Central memory CD8-positive, alpha-beta T cell (primary cell): ENCODE results near the gene CCDC86.

Source experiments
- ATAC-seq: fragments of 150-1000 bp; cut with Tn5 transposase; replicated peaks from 2 replicates; pipeline ENCODE4 v1.10.0; 2022; ENCODE audit warnings: mild to moderate bottlenecking, moderate FRiP score, moderate number of reproducible peaks; ENCODE audit not compliant: poor library complexity, severe bottlenecking; ENCODE audit errors: extremely low read depth
- DNase-seq, 2 donors: peaks; one replicate each; pipeline ENCODE4 v3.0.0; 2021; ENCODE audit warnings: low spot score in 2 of 2
- H3K27ac Mint-ChIP-seq: one replicate; pipeline ENCODE4 v1.8.0; 2022; ENCODE audit warnings: low read depth, mild to moderate bottlenecking, moderate library complexity, mixed read lengths
- H3K27me3 Mint-ChIP-seq: one replicate; pipeline ENCODE4 v1.8.0; 2022; ENCODE audit warnings: mixed read lengths
- H3K36me3 Mint-ChIP-seq: one replicate; pipeline ENCODE4 v1.8.0; 2022; ENCODE audit warnings: mild to moderate bottlenecking, moderate library complexity, mixed read lengths; ENCODE audit not compliant: insufficient read depth
- H3K4me1 Mint-ChIP-seq: one replicate; pipeline ENCODE4 v1.8.0; 2022; ENCODE audit warnings: mixed read lengths
- H3K4me3 Mint-ChIP-seq: one replicate; pipeline ENCODE4 v1.8.0; 2022; ENCODE audit warnings: mild to moderate bottlenecking, moderate library complexity, mixed read lengths
- H3K9me3 Mint-ChIP-seq: one replicate; pipeline ENCODE4 v1.8.0; 2022; ENCODE audit warnings: mixed read lengths

Gene CCDC86

GRCh38 chr11:60879971-60880588 is 38.2 kb downstream of the CCDC86 start:
- H3K4me1 Mint-ChIP-seq, result peaks cover 16% of the 10 kb centered on the region
- ATAC-seq (no peak), DNase-seq (no peak)
- H3K4me3 Mint-ChIP-seq, result no peak overlapping the region
- no peaks in the 10 kb centered on the region for H3K9me3 Mint-ChIP-seq
- peaks cover 28% of the 10 kb centered on the region for H3K36me3 Mint-ChIP-seq
- H3K27ac Mint-ChIP-seq, result no peak overlapping the region
- H3K27me3 Mint-ChIP-seq, result no peaks in the 10 kb centered on the region

DNA sequence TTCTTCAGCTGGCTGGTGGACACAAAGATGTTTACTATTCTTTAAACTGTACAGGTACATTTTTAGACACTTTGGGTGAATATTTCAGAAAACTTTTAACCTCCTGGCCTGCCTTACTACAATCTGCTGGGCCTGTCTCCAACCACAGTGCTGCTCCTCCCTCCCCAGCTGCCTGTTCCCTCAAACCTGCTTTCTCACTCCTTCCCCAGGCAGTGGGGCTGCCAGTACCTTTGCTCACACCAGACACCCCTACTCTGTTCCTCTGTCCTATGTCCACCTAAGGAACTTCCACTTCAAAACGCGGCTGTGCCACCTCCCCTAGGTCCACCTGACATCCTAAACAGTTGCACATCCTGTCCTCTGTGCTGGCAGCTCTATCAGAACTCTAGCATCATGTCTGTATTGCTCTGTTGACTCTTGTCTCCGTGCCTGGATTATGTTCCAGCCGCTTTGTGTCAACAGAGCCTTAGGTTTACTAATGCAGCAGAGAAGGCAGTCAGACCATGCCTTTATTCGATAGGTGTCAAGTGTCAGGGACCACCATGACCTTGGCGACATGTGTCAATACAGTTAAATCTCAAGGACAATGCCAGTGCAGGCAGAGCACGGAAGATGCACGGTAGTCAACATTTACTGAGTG is 38.9 kb downstream of the CCDC86 start:
- H3K9me3 Mint-ChIP-seq, result no peaks in the 10 kb centered on the region
- H3K27me3 Mint-ChIP-seq, result no peaks in the 10 kb centered on the region
- H3K4me1 Mint-ChIP-seq, result peaks cover 16% of the 10 kb centered on the region
- peaks cover 28% of the 10 kb centered on the region for H3K36me3 Mint-ChIP-seq
- H3K27ac Mint-ChIP-seq, result no peak overlapping the region
- ATAC-seq (no peak), DNase-seq (no peak)
- no peak overlapping the region for H3K4me3 Mint-ChIP-seq

- H3K9me3 Mint-ChIP-seq, result no peaks in the 10 kb centered on the region
- peaks cover 10% of the 10 kb centered on the region for H3K4me1 Mint-ChIP-seq
- no peak overlapping the region for H3K4me3 Mint-ChIP-seq
- DNase-seq, result no peak
- ATAC-seq, result peak; percentile 54
- peaks cover 17% of the 10 kb centered on the region for H3K36me3 Mint-ChIP-seq
- no peaks in the 10 kb centered on the region for H3K27me3 Mint-ChIP-seq
- H3K27ac Mint-ChIP-seq, result no peak overlapping the region
Observed at GRCh38 chr11:60887556-60887955, 45.6 kb downstream of the CCDC86 start.

- ATAC-seq (no peak), DNase-seq (no peak)
- peaks cover 20% of the 10 kb centered on the region for H3K36me3 Mint-ChIP-seq
- H3K4me3 Mint-ChIP-seq, result no peak overlapping the region
- H3K27ac Mint-ChIP-seq, result peak overlapping the region; percentile 80
- no peaks in the 10 kb centered on the region for H3K9me3 Mint-ChIP-seq
- H3K27me3 Mint-ChIP-seq, result no peaks in the 10 kb centered on the region
- H3K4me1 Mint-ChIP-seq, result no peaks in the 10 kb centered on the region
Observed at GRCh38 chr11:60889869-60890311, 48.0 kb downstream of the CCDC86 start.

DNA sequence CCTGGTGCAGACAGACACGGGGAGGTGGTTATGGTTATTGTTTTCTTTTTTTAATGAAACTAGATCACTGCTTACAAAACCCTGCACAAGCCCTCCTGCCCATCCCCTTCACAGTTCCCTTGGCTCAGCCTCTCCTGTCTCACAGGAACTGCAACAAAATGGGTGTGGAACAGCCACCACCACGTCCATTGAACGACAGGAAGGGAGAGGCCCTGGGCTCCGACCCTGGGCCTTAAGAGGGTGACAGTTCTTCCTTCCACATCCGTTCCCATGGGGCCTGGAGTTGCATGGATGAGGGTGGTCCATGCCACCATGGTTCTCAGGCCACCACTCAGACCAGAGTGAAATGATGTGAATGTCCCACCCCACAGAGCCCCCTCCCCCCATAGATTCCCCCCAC is 48.8 kb downstream of the CCDC86 start:
- H3K4me3 Mint-ChIP-seq, result no peak overlapping the region
- no peaks in the 10 kb centered on the region for H3K9me3 Mint-ChIP-seq
- H3K27ac Mint-ChIP-seq, result no peak overlapping the region
- ATAC-seq (no peak), DNase-seq (no peak)
- H3K4me1 Mint-ChIP-seq, result no peaks in the 10 kb centered on the region
- H3K36me3 Mint-ChIP-seq, result peaks cover 29% of the 10 kb centered on the region
- H3K27me3 Mint-ChIP-seq, result no peaks in the 10 kb centered on the region

DNA sequence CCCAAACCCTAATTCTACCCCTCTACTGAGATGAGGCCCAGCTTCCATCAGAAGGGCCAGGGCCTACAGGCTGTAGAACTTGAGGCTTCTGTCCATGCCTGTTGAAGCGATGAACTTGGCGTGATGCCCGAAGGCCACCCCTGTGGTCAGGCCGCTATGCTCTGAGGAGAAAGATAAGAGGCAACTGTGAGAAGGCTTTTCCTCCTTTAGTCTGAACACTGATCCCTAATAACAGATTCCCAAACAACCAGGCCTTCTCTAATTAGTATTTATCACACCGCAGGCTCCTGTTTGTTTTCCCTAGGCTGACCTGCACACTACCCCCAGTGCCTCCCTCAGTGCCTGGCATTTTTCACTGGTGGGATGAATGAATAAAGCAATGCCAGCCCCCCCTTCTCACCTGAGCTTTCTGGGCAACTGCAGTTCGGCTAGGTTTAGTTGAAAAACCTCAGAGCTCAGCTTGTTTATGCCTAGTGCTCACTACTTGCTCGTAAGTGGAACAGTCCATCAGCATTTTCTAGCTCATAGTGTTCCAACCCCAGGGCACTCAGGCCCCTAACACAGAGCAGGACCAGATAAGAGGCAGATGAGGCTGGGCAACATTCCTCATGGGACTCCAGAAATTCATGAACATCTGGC is 49.3 kb downstream of the CCDC86 start:
- Mint-ChIP-seq H3K36me3 (peaks cover 32% of the 10 kb centered on the region), H3K27me3 (no peaks in the 10 kb centered on the region), H3K4me3 (no peak overlapping the region), H3K27ac (no peak overlapping the region), H3K4me1 (no peaks in the 10 kb centered on the region), H3K9me3 (no peaks in the 10 kb centered on the region)
- no peak for ATAC-seq
- no peak for DNase-seq

GRCh38 chr11:60895687-60896086 is 53.8 kb downstream of the CCDC86 start:
- no peak for ATAC-seq
- no peak overlapping the region for H3K27ac Mint-ChIP-seq

DNA sequence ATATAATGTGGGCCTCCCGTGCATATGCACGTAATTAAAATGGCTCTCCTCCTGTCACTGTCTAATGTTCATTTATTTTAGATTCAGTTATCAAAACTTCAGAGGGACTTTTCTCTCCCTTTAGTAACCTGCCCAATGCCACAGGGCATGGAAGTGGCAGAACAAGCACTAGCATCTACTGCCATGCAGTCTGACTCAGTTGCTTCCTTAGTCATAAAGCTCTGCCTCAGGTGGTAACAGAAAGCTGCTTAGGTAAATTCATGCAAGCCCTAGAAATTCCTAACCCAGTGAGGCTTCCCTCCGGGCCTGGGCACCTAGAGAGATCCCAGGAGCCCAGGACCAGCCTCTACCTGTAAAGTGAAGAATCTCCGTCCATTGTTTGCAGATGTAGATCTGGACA is 55.6 kb downstream of the CCDC86 start:
- Mint-ChIP-seq H3K9me3 (no peaks in the 10 kb centered on the region), H3K4me1 (no peaks in the 10 kb centered on the region), H3K27me3 (no peaks in the 10 kb centered on the region), H3K4me3 (no peak overlapping the region), H3K36me3 (peaks cover 66% of the 10 kb centered on the region), H3K27ac (no peak overlapping the region)
- no peak for ATAC-seq
- no peak for DNase-seq

More at GRCh38 chr11:60895687-60896086, 53.8 kb downstream of the CCDC86 start:
- H3K4me1 Mint-ChIP-seq, result no peaks in the 10 kb centered on the region
- no peak for DNase-seq
- no peaks in the 10 kb centered on the region for H3K9me3 Mint-ChIP-seq
- H3K27me3 Mint-ChIP-seq, result no peaks in the 10 kb centered on the region
- H3K36me3 Mint-ChIP-seq, result peaks cover 58% of the 10 kb centered on the region
- H3K4me3 Mint-ChIP-seq, result no peak overlapping the region

DNA sequence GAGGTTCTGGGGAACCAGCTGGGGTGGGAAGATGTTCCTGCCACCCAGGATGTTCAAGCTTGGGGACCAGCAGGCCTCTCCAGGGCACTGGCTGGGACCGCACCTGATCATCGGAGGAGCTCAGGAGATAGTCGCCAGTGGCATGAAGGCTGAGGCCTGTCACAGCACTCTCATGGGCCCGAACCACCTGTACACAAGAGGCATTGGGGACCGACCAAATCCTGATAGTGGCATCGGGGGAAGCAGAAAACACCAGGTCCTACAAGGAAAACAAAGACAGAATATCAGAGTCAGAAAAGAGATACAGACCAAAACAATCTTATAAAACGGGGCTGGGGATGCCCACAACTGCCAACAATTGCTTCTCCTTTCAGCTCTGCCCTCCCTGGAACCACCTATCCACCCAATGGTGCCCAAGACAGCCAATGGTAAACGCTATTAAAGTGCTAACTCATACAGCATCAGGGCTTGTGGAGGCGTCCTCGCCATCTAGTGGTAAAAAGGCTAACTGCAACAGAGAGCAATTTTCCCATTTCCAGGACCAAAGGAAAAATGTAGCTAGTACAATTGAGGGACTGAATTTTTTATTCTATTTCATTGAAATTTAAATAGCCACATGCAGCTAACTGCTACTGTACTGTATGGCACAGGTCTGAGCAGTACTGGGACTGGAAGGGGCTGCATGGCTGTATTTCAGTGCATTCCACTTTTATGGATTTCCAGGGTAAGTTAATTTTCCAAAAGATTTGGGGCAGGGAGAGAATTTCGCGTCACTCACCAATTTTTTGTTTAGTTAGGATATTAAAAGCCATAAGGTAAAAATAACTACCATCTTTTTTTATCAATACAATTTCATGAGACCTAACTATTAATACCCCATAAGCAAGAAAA is 57.4 kb downstream of the CCDC86 start:
- DNase-seq, result no peak

GRCh38 chr11:60899977-60900376 is 58.1 kb downstream of the CCDC86 start:
- no peak overlapping the region for H3K4me3 Mint-ChIP-seq
- no peak overlapping the region for H3K27ac Mint-ChIP-seq
- ATAC-seq (no peak), DNase-seq (no peak)
- H3K9me3 Mint-ChIP-seq, result no peaks in the 10 kb centered on the region
- H3K36me3 Mint-ChIP-seq, result peaks cover 62% of the 10 kb centered on the region
- no peaks in the 10 kb centered on the region for H3K27me3 Mint-ChIP-seq
- H3K4me1 Mint-ChIP-seq, result peaks cover 15% of the 10 kb centered on the region

More for the DNA sequence above, 57.4 kb downstream of the CCDC86 start:
- Mint-ChIP-seq H3K36me3 (peaks cover 66% of the 10 kb centered on the region), H3K27ac (no peak overlapping the region), H3K4me1 (peaks cover 11% of the 10 kb centered on the region), H3K27me3 (no peaks in the 10 kb centered on the region), H3K4me3 (no peak overlapping the region), H3K9me3 (no peaks in the 10 kb centered on the region)
- ATAC-seq, result peak; percentile 71
